ENCODE results near the gene TJP3.
"Not testable (repeated sequence)": the region's sequence is repeated elsewhere in the genome, so short reads cannot be mapped to it uniquely, and the experiment has no call there.

DNA sequence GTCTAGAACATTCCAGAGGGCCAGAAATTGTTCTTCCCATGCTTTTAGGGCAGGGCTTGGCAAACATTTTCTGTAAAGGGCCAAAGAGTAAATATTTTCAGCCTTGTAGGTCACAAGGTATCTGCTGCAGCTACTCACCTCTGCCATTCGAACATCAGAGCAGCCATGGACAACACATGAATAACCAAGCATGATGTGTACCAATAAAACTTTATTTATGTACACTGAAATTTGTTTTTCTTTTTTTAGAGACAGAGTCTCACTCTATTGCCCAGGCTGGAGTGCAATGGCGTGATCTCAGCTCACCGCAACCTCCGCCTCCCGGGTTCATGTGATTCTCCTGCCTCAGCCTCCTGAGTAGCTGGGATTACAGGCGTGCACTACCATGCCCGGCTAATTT is 49.5 kb downstream of the TJP3 start:
- not testable (repeated sequence) for TF ChIP-seq POLR2A (IDR thresholded peaks at IDR 0.05)
- TF ChIP-seq, protein P1, sequence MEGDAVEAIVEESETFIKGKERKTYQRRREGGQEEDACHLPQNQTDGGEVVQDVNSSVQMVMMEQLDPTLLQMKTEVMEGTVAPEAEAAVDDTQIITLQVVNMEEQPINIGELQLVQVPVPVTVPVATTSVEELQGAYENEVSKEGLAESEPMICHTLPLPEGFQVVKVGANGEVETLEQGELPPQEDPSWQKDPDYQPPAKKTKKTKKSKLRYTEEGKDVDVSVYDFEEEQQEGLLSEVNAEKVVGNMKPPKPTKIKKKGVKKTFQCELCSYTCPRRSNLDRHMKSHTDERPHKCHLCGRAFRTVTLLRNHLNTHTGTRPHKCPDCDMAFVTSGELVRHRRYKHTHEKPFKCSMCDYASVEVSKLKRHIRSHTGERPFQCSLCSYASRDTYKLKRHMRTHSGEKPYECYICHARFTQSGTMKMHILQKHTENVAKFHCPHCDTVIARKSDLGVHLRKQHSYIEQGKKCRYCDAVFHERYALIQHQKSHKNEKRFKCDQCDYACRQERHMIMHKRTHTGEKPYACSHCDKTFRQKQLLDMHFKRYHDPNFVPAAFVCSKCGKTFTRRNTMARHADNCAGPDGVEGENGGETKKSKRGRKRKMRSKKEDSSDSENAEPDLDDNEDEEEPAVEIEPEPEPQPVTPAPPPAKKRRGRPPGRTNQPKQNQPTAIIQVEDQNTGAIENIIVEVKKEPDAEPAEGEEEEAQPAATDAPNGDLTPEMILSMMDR (IDR thresholded peaks at IDR 0.05), result not testable (repeated sequence)
